HepG2 (cell line): ENCODE data around the gene KRTAP13-1. TPM values are rescaled to one million over a fixed set of nuclear protein-coding genes. Genes with fewer than 3 reads are reported as not detected.

Experiments used
- ATAC-seq: fragments of 200-7000 bp; cut with Tn5 transposase; 3 replicates; pipeline ENCODE4 v1.9.1; 2020; ENCODE audit warnings: mild to moderate bottlenecking, moderate library complexity
- BruUV-seq: library from RNA; stranded (reverse); fragments of 400-500 nt; replicated peaks from 2 replicates; lab custom pipeline; 2021; lab: Mats Ljungman, UMichigan
- CTCF ChIA-PET: fragments of 300-600 bp; formaldehyde crosslinking; extraction: SDS; loops from one replicate; lab custom pipeline; 2021; ENCODE audit warnings: low total read pairs, inconsistent platforms, low intra/inter-chr PET ratio; lab: Yijun Ruan, JAX
- POLR2A ChIA-PET: fragments of 350-600 bp; sonication (Branson Sonifier 250); formaldehyde crosslinking; loops from one replicate; lab custom pipeline; 2020; ENCODE audit warnings: antibody characterized with exemption, inconsistent platforms; lab: Yijun Ruan, JAX
- DNase-seq: peaks from one replicate; pipeline ENCODE4 v3.0.0-alpha.2; 2015; ENCODE audit warnings: low spot score
- FAIRE-seq: peaks from 3 replicates; lab custom pipeline; 2011; peaks lifted over from hg19 to GRCh38; lab: Jason Lieb, UNC
- H2AFZ ChIP-seq: one replicate; pipeline ENCODE4 v1.6.1; 2011; ENCODE audit warnings: low read length, inconsistent platforms
- H3K27ac ChIP-seq: fragments of 300-600 bp; 3 replicates; pipeline ENCODE4 v1.8.0; 2011; ENCODE audit warnings: mixed run types, mild to moderate bottlenecking, mixed read lengths, low read length, inconsistent platforms; ENCODE audit not compliant: insufficient read depth; ENCODE audit errors: extremely low read length
- H3K27me3 ChIP-seq, 2 experiments: fragments of 200-600 bp in 1 of 2; 2 replicates in 1 of 2; 3 replicates in 1 of 2; pipeline versions ENCODE4 v1.6.0 to v1.8.0; 2011; ENCODE audit warnings: low read length in 2 of 2, mild to moderate bottlenecking in 2 of 2, moderate library complexity in 2 of 2, inconsistent platforms in 1 of 2; ENCODE audit not compliant: insufficient read depth in 2 of 2, control insufficient read depth in 1 of 2
- H3K36me3 ChIP-seq, 2 experiments: fragments of 200-600 bp in 1 of 2; replicated peaks in 1 of 2; 2 replicates in 1 of 2; 3 replicates in 1 of 2; pipeline versions ENCODE4 v1.5.1 to v1.8.0; 2011; ENCODE audit warnings: low read length in 2 of 2, inconsistent platforms in 1 of 2; ENCODE audit not compliant: insufficient read depth in 2 of 2, control insufficient read depth in 1 of 2
- H3K4me1 ChIP-seq: 2 replicates; pipeline ENCODE4 v1.5.1; 2012; ENCODE audit warnings: low read length, inconsistent platforms; ENCODE audit not compliant: insufficient read depth
- H3K4me2 ChIP-seq: 2 replicates; pipeline ENCODE4 v1.6.0; 2011; ENCODE audit warnings: low read depth, low read length, inconsistent platforms
- H3K4me3 ChIP-seq, 3 experiments: fragments of 200-600 bp in 1 of 3; sonication (generic), shearing (Covaris generic) in 1 of 3; replicated peaks in 1 of 3; 2 replicates each; pipeline ENCODE4 v1.5.1; 2011 to 2016; ENCODE audit warnings: low read length in 3 of 3, inconsistent platforms in 2 of 3, low read depth in 2 of 3, mild to moderate bottlenecking in 2 of 3, control low read depth in 1 of 3, mixed read lengths in 1 of 3; ENCODE audit not compliant: insufficient read depth in 1 of 3
- H3K79me2 ChIP-seq: one replicate; pipeline ENCODE4 v1.6.1; 2011; ENCODE audit warnings: low read length, inconsistent platforms; ENCODE audit not compliant: insufficient read depth
- H3K9ac ChIP-seq: 2 replicates; pipeline ENCODE4 v1.6.0; 2011; ENCODE audit warnings: mild to moderate bottlenecking, low read depth, low read length, inconsistent platforms; ENCODE audit not compliant: insufficient read depth
- H3K9me3 ChIP-seq: 2 replicates; pipeline ENCODE4 v1.5.1; 2012; ENCODE audit warnings: mild to moderate bottlenecking, low read length
- H4K20me1 ChIP-seq: 2 replicates; pipeline ENCODE4 v1.6.0; 2011; ENCODE audit warnings: inconsistent platforms, mild to moderate bottlenecking, low read length, moderate library complexity; ENCODE audit not compliant: insufficient read depth
- ATRX ChIP-seq: sonication (generic); formaldehyde crosslinking; IDR thresholded peaks from 2 replicates; pipeline ENCODE4 v1.4.0; 2020; ENCODE audit warnings: missing genetic modification reagents, borderline replicate concordance
- FOXC1 ChIP-seq: sonication (generic); formaldehyde crosslinking; IDR thresholded peaks from 2 replicates; pipeline ENCODE4 v1.8.0; 2022; ENCODE audit warnings: mild to moderate bottlenecking, missing genetic modification reagents, borderline replicate concordance
- NRL ChIP-seq: sonication (generic); formaldehyde crosslinking; IDR thresholded peaks from 2 replicates; pipeline ENCODE4 v1.5.0; 2020; ENCODE audit warnings: missing genetic modification reagents, mild to moderate bottlenecking, moderate library complexity, borderline replicate concordance
- SP1 ChIP-seq, 2 experiments: fragments of 450-650 bp in 1 of 2; sonication (generic) in 1 of 2; formaldehyde crosslinking in 1 of 2; IDR thresholded peaks; 2 replicates each; pipeline versions ENCODE4 v1.4.0 to v1.6.1; 2016 to 2020; ENCODE audit warnings: missing genetic modification reagents in 1 of 2
- WGBS: methylation state at CpG from one replicate; pipeline ENCODE4 v1.1.6; 2017; ENCODE audit warnings: low lambda C conversion rate; 5-methylcytosine and 5-hydroxymethylcytosine counted together
- in situ Hi-C: cut with HindIII; loops from 2 replicates; pipeline ENCODE4 v1.10.0; 2017; ENCODE audit warnings: low pct_unique_long_range_greater_than_20kb; ENCODE audit not compliant: extremely low pct_ligation_motif_present
- intact Hi-C: fragments of 100-400 bp; cut with micrococcal nuclease; formaldehyde crosslinking; loops from one replicate; pipeline ENCODE4 v1.10.0; 2022; ENCODE audit not compliant: unreplicated experiment
- microRNA-seq: library from miRNA; unstranded; fragments of <30 nt; microRNA quantifications from one replicate; pipeline ENCODE4, GENCODE V29; 2020
- polyA plus RNA-seq, 8 experiments: library from polyadenylated mRNA; depleted of rRNA in 3 of 8; stranded (reverse) in 7 of 8; unstranded in 1 of 8; fragments of >200 nt; fragmentation: Illumina TruSeq in 4 of 8; extraction: Trizol in 4 of 8; gene quantifications; 2 replicates each; pipeline versions ENCODE4 v1.2.1 to v1.2.3, GENCODE V29; 2011 to 2016; ENCODE audit warnings: low read depth in 4 of 8, missing spikeins in 1 of 8, mixed read lengths in 1 of 8; ENCODE audit not compliant: insufficient read depth in 1 of 8
- small RNA-seq, 3 experiments: library from RNA; depleted of rRNA; stranded (forward); fragments of <200 nt; gene quantifications; one replicate each; pipeline ENCODE3, GENCODE V24; 2012; ENCODE audit warnings: low read depth in 2 of 3, low replicate concordance in 1 of 3; ENCODE audit not compliant: insufficient read length in 3 of 3, insufficient read depth in 2 of 3
- total RNA-seq, 5 experiments: library from RNA; depleted of rRNA; stranded (reverse); fragments of >200 nt; fragmentation: Illumina TruSeq; extraction: Trizol; gene quantifications; 2 replicates each; pipeline ENCODE4 v1.2.3, GENCODE V29; 2016; ENCODE audit warnings: low read depth in 1 of 5
- TF ChIP-seq, protein P1 (sequence below): sonication (generic); formaldehyde crosslinking; IDR thresholded peaks from 2 replicates; pipeline ENCODE4 v1.4.0; 2020; ENCODE audit warnings: mild to moderate bottlenecking, missing genetic modification reagents, borderline replicate concordance

Gene KRTAP13-1
- total and polyA plus RNA-seq, 2 of the 13 experiments (the other 11 are each of a cell fraction or from before 2014, with no cell fraction given) = not detected

DNA sequence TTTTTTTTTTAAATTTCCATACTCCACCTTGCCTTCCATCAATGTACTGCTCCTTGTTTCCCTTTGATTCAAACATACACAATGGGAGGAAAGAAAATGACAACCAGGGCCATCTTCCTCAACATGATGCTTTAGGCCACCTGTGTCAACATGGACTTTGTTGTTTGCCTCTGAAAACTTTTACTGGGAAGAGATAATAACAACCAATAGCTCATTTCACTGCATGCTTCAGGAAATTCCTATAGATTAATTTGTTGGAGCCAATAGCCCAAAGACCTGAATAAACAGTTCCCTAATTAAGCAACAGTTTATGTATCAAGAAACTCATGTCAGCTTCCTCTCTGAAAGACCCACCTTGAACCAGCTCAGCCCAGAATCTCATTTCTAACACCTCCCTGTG lies 47.4 kb downstream of the KRTAP13-1 start (continued):
- TF ChIP-seq NRL (CRISPR knock-in tag) (no peak), ATRX (CRISPR knock-in tag) (no peak), SP1 (IDR thresholded peaks at IDR 0.05) (no peak), SP1 (CRISPR knock-in tag; IDR thresholded peaks at IDR 0.05) (no peak)

DNA sequence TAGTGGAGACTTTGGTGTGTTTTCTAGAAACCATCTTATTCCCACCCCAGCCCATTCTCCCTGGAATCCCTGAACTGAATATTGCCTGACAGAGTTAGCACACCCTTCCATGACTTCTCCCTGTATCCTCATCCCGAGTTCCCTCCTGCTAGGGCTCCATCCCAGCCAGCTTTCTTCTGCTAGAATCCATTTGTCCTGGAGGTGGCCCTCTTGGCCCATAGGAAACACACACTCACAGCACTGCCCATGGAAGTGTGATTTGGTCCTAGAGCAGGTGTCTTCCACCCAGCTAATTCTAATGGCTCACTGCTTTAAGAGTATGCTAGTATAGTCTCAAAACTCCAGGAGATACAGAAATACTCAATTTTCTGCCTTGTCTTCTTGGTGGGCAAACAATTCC lies 48.4 kb downstream of the KRTAP13-1 start:
- POLR2A ChIA-PET = no interaction called here
- no peaks in the 10 kb centered on the region for H3K27me3 ChIP-seq
- no peak for FAIRE-seq
- H2AFZ ChIP-seq = no peak overlapping the region
- TF ChIP-seq, protein P1, sequence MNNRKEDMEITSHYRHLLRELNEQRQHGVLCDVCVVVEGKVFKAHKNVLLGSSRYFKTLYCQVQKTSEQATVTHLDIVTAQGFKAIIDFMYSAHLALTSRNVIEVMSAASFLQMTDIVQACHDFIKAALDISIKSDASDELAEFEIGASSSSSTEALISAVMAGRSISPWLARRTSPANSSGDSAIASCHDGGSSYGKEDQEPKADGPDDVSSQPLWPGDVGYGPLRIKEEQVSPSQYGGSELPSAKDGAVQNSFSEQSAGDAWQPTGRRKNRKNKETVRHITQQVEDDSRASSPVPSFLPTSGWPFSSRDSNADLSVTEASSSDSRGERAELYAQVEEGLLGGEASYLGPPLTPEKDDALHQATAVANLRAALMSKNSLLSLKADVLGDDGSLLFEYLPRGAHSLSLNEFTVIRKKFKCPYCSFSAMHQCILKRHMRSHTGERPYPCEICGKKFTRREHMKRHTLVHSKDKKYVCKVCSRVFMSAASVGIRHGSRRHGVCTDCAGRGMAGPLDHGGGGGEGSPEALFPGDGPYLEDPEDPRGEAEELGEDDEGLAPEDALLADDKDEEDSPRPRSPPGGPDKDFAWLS = no peak
- no peak for TF ChIP-seq ATRX (CRISPR knock-in tag)
- no peak for TF ChIP-seq FOXC1 (CRISPR knock-in tag)
- ATAC-seq = no peak
- H4K20me1 ChIP-seq = no peaks in the 10 kb centered on the region
- no peak for DNase-seq
- in situ Hi-C loops = no loop called here
- intact Hi-C loops = no loop called here
- WGBS = 13% methylated on average over 1 of the region's 1 CpG
- CTCF ChIA-PET = no interaction called here
- no peak overlapping the region for H3K4me2 ChIP-seq
- no peak overlapping the region for H3K27ac ChIP-seq
- no peaks in the 10 kb centered on the region for H3K36me3 ChIP-seq
- H3K79me2 ChIP-seq = no peaks in the 10 kb centered on the region
- BruUV-seq = no TSS peak
- no peaks in the 10 kb centered on the region for H3K4me1 ChIP-seq
- peaks cover 89% of the 10 kb centered on the region for H3K9me3 ChIP-seq
- H3K9ac ChIP-seq = no peak overlapping the region
- no peak overlapping the region for H3K4me3 ChIP-seq

Small RNA genes lying within 50 kb of the gene (microRNA-seq; reads per million reads assigned to microRNA genes)
- gene MIR4327 = not detected

Small RNA genes lying within 50 kb of the gene (small RNA-seq; reads per million reads assigned to genes)
- gene KRTAP23-1 (0 reads per million in 3 experiments), gene MIR4327 (0 reads per million in 3 experiments)

Other genes with a start within 250 kb of the KRTAP13-1 start
- not detected in 2 replicates for gene CLDN17, start 229.2 kb upstream of the KRTAP13-1 start, total RNA-seq (2016; rRNA removed; fragmentation: Illumina TruSeq; extraction: Trizol)
- not detected in 2 replicates for gene CLDN17, start 229.2 kb upstream of the KRTAP13-1 start, polyA plus RNA-seq (2011; rRNA removed)
- not detected in 2 replicates for gene CLDN8, start 179.9 kb upstream of the KRTAP13-1 start, total RNA-seq (2016; rRNA removed; fragmentation: Illumina TruSeq; extraction: Trizol)
- not detected in 2 replicates for gene CLDN8, start 179.9 kb upstream of the KRTAP13-1 start, polyA plus RNA-seq (2011; rRNA removed)
- not detected in 2 replicates for gene KRTAP24-1, start 113.1 kb upstream of the KRTAP13-1 start, total RNA-seq (2016; rRNA removed; fragmentation: Illumina TruSeq; extraction: Trizol)
- gene KRTAP24-1, start 113.1 kb upstream of the KRTAP13-1 start, polyA plus RNA-seq (2011; rRNA removed) = not detected in 2 replicates
- gene KRTAP25-1, start 106.5 kb upstream of the KRTAP13-1 start, total RNA-seq (2016; rRNA removed; fragmentation: Illumina TruSeq; extraction: Trizol) = not detected in 2 replicates
- gene KRTAP25-1, start 106.5 kb upstream of the KRTAP13-1 start, polyA plus RNA-seq (2011; rRNA removed) = not detected in 2 replicates
- gene KRTAP26-1, start 75.7 kb upstream of the KRTAP13-1 start, total RNA-seq (2016; rRNA removed; fragmentation: Illumina TruSeq; extraction: Trizol) = not detected in 2 replicates
- gene KRTAP26-1, start 75.7 kb upstream of the KRTAP13-1 start, polyA plus RNA-seq (2011; rRNA removed) = not detected in 2 replicates
- not detected in 2 replicates for gene KRTAP27-1, start 58.3 kb upstream of the KRTAP13-1 start, total RNA-seq (2016; rRNA removed; fragmentation: Illumina TruSeq; extraction: Trizol)
- gene KRTAP27-1, start 58.3 kb upstream of the KRTAP13-1 start, polyA plus RNA-seq (2011; rRNA removed) = not detected in 2 replicates
- gene KRTAP23-1, start 47.4 kb upstream of the KRTAP13-1 start, total RNA-seq (2016; rRNA removed; fragmentation: Illumina TruSeq; extraction: Trizol) = not detected in 2 replicates
- gene KRTAP23-1, start 47.4 kb upstream of the KRTAP13-1 start, polyA plus RNA-seq (2011; rRNA removed) = not detected in 2 replicates
- gene KRTAP13-2, start 23.8 kb upstream of the KRTAP13-1 start, total RNA-seq (2016; rRNA removed; fragmentation: Illumina TruSeq; extraction: Trizol) = not detected in 2 replicates
- not detected in 2 replicates for gene KRTAP13-2, start 23.8 kb upstream of the KRTAP13-1 start, polyA plus RNA-seq (2011; rRNA removed)
- gene KRTAP13-3, start 29.9 kb downstream of the KRTAP13-1 start, total RNA-seq (2016; rRNA removed; fragmentation: Illumina TruSeq; extraction: Trizol) = not detected in 2 replicates
- gene KRTAP13-3, start 29.9 kb downstream of the KRTAP13-1 start, polyA plus RNA-seq (2011; rRNA removed) = not detected in 2 replicates
- not detected in 2 replicates for gene KRTAP13-4, start 34.2 kb downstream of the KRTAP13-1 start, total RNA-seq (2016; rRNA removed; fragmentation: Illumina TruSeq; extraction: Trizol)
- not detected in 2 replicates for gene KRTAP13-4, start 34.2 kb downstream of the KRTAP13-1 start, polyA plus RNA-seq (2011; rRNA removed)
- not detected in 2 replicates for gene KRTAP15-1, start 44.2 kb downstream of the KRTAP13-1 start, total RNA-seq (2016; rRNA removed; fragmentation: Illumina TruSeq; extraction: Trizol)
- not detected in 2 replicates for gene KRTAP15-1, start 44.2 kb downstream of the KRTAP13-1 start, polyA plus RNA-seq (2011; rRNA removed)
- gene KRTAP19-1, start 84.3 kb downstream of the KRTAP13-1 start, total RNA-seq (2016; rRNA removed; fragmentation: Illumina TruSeq; extraction: Trizol) = not detected in 2 replicates
- not detected in 2 replicates for gene KRTAP19-1, start 84.3 kb downstream of the KRTAP13-1 start, polyA plus RNA-seq (2011; rRNA removed)
- gene KRTAP19-2, start 91.4 kb downstream of the KRTAP13-1 start, total RNA-seq (2016; rRNA removed; fragmentation: Illumina TruSeq; extraction: Trizol) = not detected in 2 replicates
- gene KRTAP19-2, start 91.4 kb downstream of the KRTAP13-1 start, polyA plus RNA-seq (2011; rRNA removed) = not detected in 2 replicates
- not detected in 2 replicates for gene KRTAP19-3, start 96.0 kb downstream of the KRTAP13-1 start, total RNA-seq (2016; rRNA removed; fragmentation: Illumina TruSeq; extraction: Trizol)
- gene KRTAP19-3, start 96.0 kb downstream of the KRTAP13-1 start, polyA plus RNA-seq (2011; rRNA removed) = not detected in 2 replicates
- gene KRTAP19-4, start 101.1 kb downstream of the KRTAP13-1 start, total RNA-seq (2016; rRNA removed; fragmentation: Illumina TruSeq; extraction: Trizol) = not detected in 2 replicates
- not detected in 2 replicates for gene KRTAP19-4, start 101.1 kb downstream of the KRTAP13-1 start, polyA plus RNA-seq (2011; rRNA removed)
- not detected in 2 replicates for gene KRTAP19-5, start 106.1 kb downstream of the KRTAP13-1 start, total RNA-seq (2016; rRNA removed; fragmentation: Illumina TruSeq; extraction: Trizol)
- gene KRTAP19-5, start 106.1 kb downstream of the KRTAP13-1 start, polyA plus RNA-seq (2011; rRNA removed) = not detected in 2 replicates
- not detected in 2 replicates for gene KRTAP19-6, start 145.8 kb downstream of the KRTAP13-1 start, total RNA-seq (2016; rRNA removed; fragmentation: Illumina TruSeq; extraction: Trizol)
- gene KRTAP19-6, start 145.8 kb downstream of the KRTAP13-1 start, polyA plus RNA-seq (2011; rRNA removed) = not detected in 2 replicates
- gene KRTAP19-7, start 165.3 kb downstream of the KRTAP13-1 start, total RNA-seq (2016; rRNA removed; fragmentation: Illumina TruSeq; extraction: Trizol) = not detected in 2 replicates
- not detected in 2 replicates for gene KRTAP19-7, start 165.3 kb downstream of the KRTAP13-1 start, polyA plus RNA-seq (2011; rRNA removed)
- not detected in 2 replicates for gene KRTAP22-2, start 194.4 kb downstream of the KRTAP13-1 start, total RNA-seq (2016; rRNA removed; fragmentation: Illumina TruSeq; extraction: Trizol)
- gene KRTAP22-2, start 194.4 kb downstream of the KRTAP13-1 start, polyA plus RNA-seq (2011; rRNA removed) = not detected in 2 replicates
- not detected in 2 replicates for gene KRTAP6-3, start 196.4 kb downstream of the KRTAP13-1 start, total RNA-seq (2016; rRNA removed; fragmentation: Illumina TruSeq; extraction: Trizol)
- gene KRTAP6-3, start 196.4 kb downstream of the KRTAP13-1 start, polyA plus RNA-seq (2011; rRNA removed) = not detected in 2 replicates
- not detected in 2 replicates for gene KRTAP6-2, start 202.9 kb downstream of the KRTAP13-1 start, total RNA-seq (2016; rRNA removed; fragmentation: Illumina TruSeq; extraction: Trizol)
- gene KRTAP6-2, start 202.9 kb downstream of the KRTAP13-1 start, polyA plus RNA-seq (2011; rRNA removed) = not detected in 2 replicates
- not detected in 2 replicates for gene KRTAP22-1, start 205.1 kb downstream of the KRTAP13-1 start, total RNA-seq (2016; rRNA removed; fragmentation: Illumina TruSeq; extraction: Trizol)
- gene KRTAP22-1, start 205.1 kb downstream of the KRTAP13-1 start, polyA plus RNA-seq (2011; rRNA removed) = not detected in 2 replicates
- not detected in 2 replicates for gene KRTAP6-1, start 217.9 kb downstream of the KRTAP13-1 start, total RNA-seq (2016; rRNA removed; fragmentation: Illumina TruSeq; extraction: Trizol)
- gene KRTAP6-1, start 217.9 kb downstream of the KRTAP13-1 start, polyA plus RNA-seq (2011; rRNA removed) = not detected in 2 replicates
- not detected in 2 replicates for gene KRTAP20-1, start 220.4 kb downstream of the KRTAP13-1 start, total RNA-seq (2016; rRNA removed; fragmentation: Illumina TruSeq; extraction: Trizol)
- gene KRTAP20-1, start 220.4 kb downstream of the KRTAP13-1 start, polyA plus RNA-seq (2011; rRNA removed) = not detected in 2 replicates
- gene KRTAP20-4, start 224.6 kb downstream of the KRTAP13-1 start, total RNA-seq (2016; rRNA removed; fragmentation: Illumina TruSeq; extraction: Trizol) = not detected in 2 replicates
- gene KRTAP20-4, start 224.6 kb downstream of the KRTAP13-1 start, polyA plus RNA-seq (2011; rRNA removed) = not detected in 2 replicates
- not detected in 2 replicates for gene KRTAP20-2, start 239.2 kb downstream of the KRTAP13-1 start, total RNA-seq (2016; rRNA removed; fragmentation: Illumina TruSeq; extraction: Trizol)
- not detected in 2 replicates for gene KRTAP20-2, start 239.2 kb downstream of the KRTAP13-1 start, polyA plus RNA-seq (2011; rRNA removed)
- gene KRTAP20-3, start 246.8 kb downstream of the KRTAP13-1 start, total RNA-seq (2016; rRNA removed; fragmentation: Illumina TruSeq; extraction: Trizol) = not detected in 2 replicates
- gene KRTAP20-3, start 246.8 kb downstream of the KRTAP13-1 start, polyA plus RNA-seq (2011; rRNA removed) = not detected in 2 replicates